Measurements from ENCODE around the gene SUN5. TPM values are rescaled to one million over a fixed set of nuclear protein-coding genes. Genes with fewer than 3 reads are reported as not detected.
"Not testable (repeated sequence)": the region's sequence is repeated elsewhere in the genome, so short reads cannot be mapped to it uniquely, and the experiment has no call there.

Gene SUN5
- total RNA-seq, 1 experiment from 2014 or later, result not detected

DNA sequence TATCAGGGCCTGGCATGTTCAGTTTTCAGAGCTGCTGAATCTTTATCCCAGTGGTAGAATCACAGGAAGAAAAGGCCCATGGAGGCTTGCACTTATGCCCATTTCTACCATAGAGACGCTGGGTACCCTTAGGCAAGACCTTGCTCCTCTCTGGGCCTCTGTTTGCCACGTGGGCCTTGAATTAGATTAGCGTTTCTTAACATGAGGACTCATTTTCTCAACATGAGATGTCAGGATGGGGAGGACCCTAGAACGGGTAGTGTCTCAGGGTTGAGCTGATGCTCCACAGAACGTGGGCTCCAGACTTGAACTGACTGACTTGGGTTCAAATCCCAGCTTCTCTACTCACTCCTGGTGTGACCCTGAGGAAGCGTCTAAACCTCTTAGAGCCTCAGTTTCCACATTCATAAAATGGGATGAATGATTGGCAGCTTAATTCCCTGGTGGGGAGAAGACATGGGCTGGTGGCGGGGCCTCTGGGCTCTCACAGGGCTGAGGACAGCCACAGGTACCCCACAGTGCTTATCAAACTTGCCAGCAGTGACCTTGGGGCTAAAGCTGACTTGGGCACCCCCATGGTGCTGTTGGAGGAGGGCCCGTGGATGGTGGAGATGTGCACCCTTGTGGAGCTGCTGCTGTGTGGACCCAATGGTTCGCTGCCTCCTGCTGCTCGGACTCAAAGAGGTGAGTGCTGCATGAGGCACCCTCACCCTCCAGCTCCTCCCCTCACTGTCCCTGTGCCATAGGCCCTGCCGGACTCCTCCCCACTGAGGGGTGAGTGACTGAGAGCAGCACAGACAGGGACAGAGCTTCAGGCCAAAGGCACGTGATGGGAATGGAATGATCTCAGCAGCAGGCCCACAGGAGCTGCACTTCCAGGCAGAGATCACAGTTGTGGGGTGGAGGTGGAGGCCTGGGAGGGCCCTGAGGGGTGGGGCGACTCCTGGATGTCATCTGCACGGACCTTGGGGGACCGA lies 28.2 kb downstream of the SUN5 start:
- Histone ChIP-seq H3K36me3 (ENCODE audit: control insufficient read depth, insufficient read depth, low read length) (no peaks in the 10 kb centered on the region), H3K27ac (ENCODE audit: low read length) (no peak overlapping the region), H3K27me3 (ENCODE audit: control insufficient read depth, insufficient read depth, low read length) (no peaks in the 10 kb centered on the region), H3K4me1 (ENCODE audit: control insufficient read depth, insufficient read depth, low read length) (peaks cover 6% of the 10 kb centered on the region; the same call in 1 of the 2 replicates), H3K4me3 (ENCODE audit: low read depth in 2 of 2, low read length in 2 of 2) (no peak overlapping the region), H3K9me3 (ENCODE audit: control insufficient read depth, insufficient read depth, low read depth, low read length) (no peaks in the 10 kb centered on the region)
- BruUV-seq (replicated peaks), result no TSS peak
- ChIA-PET CTCF (no interaction called here), POLR2A (no interaction called here)
- in situ Hi-C loops (cut with HindIII; ENCODE audit: low pct_unique_long_range_greater_than_20kb, low sequenced_read_pairs), result no loop called here
- ATAC-seq (no peak), DNase-seq (ENCODE audit: low read depth, low spot score) (no peak)
- no peak for TF ChIP-seq TCF7L2 (IDR thresholded peaks at IDR 0.05; ENCODE audit: low read depth, low read length)
- no peak for TF ChIP-seq POLR2AphosphoS5 (IDR thresholded peaks at IDR 0.05; ENCODE audit: low read depth, low read length)
- TF ChIP-seq, protein P1, sequence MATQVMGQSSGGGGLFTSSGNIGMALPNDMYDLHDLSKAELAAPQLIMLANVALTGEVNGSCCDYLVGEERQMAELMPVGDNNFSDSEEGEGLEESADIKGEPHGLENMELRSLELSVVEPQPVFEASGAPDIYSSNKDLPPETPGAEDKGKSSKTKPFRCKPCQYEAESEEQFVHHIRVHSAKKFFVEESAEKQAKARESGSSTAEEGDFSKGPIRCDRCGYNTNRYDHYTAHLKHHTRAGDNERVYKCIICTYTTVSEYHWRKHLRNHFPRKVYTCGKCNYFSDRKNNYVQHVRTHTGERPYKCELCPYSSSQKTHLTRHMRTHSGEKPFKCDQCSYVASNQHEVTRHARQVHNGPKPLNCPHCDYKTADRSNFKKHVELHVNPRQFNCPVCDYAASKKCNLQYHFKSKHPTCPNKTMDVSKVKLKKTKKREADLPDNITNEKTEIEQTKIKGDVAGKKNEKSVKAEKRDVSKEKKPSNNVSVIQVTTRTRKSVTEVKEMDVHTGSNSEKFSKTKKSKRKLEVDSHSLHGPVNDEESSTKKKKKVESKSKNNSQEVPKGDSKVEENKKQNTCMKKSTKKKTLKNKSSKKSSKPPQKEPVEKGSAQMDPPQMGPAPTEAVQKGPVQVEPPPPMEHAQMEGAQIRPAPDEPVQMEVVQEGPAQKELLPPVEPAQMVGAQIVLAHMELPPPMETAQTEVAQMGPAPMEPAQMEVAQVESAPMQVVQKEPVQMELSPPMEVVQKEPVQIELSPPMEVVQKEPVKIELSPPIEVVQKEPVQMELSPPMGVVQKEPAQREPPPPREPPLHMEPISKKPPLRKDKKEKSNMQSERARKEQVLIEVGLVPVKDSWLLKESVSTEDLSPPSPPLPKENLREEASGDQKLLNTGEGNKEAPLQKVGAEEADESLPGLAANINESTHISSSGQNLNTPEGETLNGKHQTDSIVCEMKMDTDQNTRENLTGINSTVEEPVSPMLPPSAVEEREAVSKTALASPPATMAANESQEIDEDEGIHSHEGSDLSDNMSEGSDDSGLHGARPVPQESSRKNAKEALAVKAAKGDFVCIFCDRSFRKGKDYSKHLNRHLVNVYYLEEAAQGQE (IDR thresholded peaks at IDR 0.05; ENCODE audit: insufficient read depth in 1 of 2, low read depth in 2 of 2, low read length in 1 of 2), result no peak
- TF ChIP-seq, protein P2, sequence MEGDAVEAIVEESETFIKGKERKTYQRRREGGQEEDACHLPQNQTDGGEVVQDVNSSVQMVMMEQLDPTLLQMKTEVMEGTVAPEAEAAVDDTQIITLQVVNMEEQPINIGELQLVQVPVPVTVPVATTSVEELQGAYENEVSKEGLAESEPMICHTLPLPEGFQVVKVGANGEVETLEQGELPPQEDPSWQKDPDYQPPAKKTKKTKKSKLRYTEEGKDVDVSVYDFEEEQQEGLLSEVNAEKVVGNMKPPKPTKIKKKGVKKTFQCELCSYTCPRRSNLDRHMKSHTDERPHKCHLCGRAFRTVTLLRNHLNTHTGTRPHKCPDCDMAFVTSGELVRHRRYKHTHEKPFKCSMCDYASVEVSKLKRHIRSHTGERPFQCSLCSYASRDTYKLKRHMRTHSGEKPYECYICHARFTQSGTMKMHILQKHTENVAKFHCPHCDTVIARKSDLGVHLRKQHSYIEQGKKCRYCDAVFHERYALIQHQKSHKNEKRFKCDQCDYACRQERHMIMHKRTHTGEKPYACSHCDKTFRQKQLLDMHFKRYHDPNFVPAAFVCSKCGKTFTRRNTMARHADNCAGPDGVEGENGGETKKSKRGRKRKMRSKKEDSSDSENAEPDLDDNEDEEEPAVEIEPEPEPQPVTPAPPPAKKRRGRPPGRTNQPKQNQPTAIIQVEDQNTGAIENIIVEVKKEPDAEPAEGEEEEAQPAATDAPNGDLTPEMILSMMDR (IDR thresholded peaks at IDR 0.05), result no peak
- no peak for TF ChIP-seq SIN3A (IDR thresholded peaks at IDR 0.05; ENCODE audit: borderline replicate concordance, insufficient read depth, low read depth, low read length)
- intact Hi-C loops (cut with micrococcal nuclease; ENCODE audit: unreplicated experiment), result no loop called here

DNA sequence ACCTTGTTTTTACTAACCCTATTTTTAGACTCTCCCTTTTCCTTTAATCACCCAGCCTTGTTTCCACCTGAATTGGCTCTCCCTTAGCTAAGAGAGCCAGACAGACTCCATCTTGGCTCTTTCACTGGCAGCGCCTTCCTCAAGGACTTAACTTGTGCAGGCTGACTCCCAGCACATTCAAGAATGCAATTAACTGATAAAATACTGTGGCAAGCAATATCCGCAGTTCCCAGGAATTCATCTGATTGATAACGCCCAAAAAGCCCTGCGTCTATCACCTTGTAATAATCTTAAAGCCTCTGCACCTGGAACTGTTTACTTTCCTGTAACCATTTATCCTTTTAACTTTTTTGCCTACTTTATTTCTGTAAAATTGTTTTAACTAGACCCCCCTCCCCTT lies 29.1 kb downstream of the SUN5 start:
- BruUV-seq (replicated peaks); H3K9me3 ChIP-seq (ENCODE audit: control insufficient read depth, insufficient read depth, low read depth, low read length); CTCF ChIA-PET; in situ Hi-C loops (cut with HindIII; ENCODE audit: low pct_unique_long_range_greater_than_20kb, low sequenced_read_pairs); ATAC-seq; H3K4me3 ChIP-seq (ENCODE audit: low read depth in 2 of 2, low read length in 2 of 2); H3K27ac ChIP-seq (ENCODE audit: low read length); H3K36me3 ChIP-seq (ENCODE audit: control insufficient read depth, insufficient read depth, low read length); H3K4me1 ChIP-seq (ENCODE audit: control insufficient read depth, insufficient read depth, low read length); intact Hi-C loops (cut with micrococcal nuclease; ENCODE audit: unreplicated experiment); H3K27me3 ChIP-seq (ENCODE audit: control insufficient read depth, insufficient read depth, low read length); DNase-seq (ENCODE audit: low read depth, low spot score); POLR2A ChIA-PET: not testable (repeated sequence)

DNA sequence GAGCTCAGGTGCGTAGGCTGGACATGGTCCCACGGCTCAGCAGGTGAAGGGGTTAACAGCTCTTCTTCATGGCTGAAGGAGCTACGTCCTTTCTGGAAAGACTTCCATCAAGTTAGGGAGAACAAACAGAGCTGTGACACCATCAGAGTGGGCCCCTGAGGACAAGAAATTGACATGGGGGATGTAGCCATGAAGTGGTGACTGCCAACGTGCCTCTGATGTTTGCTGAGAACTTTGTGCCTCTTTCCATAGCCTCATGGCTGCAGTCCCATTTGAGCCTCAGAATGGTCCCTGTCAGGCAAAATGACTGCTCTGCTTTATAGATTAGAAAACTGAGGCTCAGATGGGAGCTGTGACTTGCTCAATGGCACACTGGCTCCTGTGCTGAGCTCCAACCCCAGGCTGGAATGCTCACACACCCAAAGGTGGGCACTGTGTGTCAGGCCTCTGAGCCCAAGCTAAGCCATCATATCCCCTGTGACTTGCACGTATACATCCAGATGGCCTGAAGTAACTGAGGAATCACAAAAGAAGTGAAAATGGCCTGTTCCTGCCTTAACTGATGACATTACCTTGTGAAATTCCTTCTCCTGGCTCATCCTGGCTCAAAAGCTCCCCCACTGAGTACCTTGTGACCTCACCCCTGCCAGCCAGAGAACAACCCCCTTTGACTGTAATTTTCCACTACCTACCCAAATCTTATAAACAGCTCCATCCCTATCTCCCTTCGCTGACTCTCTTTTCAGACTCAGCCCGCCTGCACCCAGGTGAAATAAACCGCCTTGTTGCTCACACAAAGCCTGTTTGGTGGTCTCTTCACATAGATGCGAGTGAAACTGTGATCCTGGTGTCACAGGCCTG lies 29.8 kb downstream of the SUN5 start:
- H3K27ac ChIP-seq (ENCODE audit: low read length); H3K27me3 ChIP-seq (ENCODE audit: control insufficient read depth, insufficient read depth, low read length); BruUV-seq (replicated peaks); CTCF ChIA-PET; H3K36me3 ChIP-seq (ENCODE audit: control insufficient read depth, insufficient read depth, low read length); H3K9me3 ChIP-seq (ENCODE audit: control insufficient read depth, insufficient read depth, low read depth, low read length); intact Hi-C loops (cut with micrococcal nuclease; ENCODE audit: unreplicated experiment); in situ Hi-C loops (cut with HindIII; ENCODE audit: low pct_unique_long_range_greater_than_20kb, low sequenced_read_pairs); POLR2A ChIA-PET; H3K4me1 ChIP-seq (ENCODE audit: control insufficient read depth, insufficient read depth, low read length); ATAC-seq; H3K4me3 ChIP-seq (ENCODE audit: low read depth in 2 of 2, low read length in 2 of 2); DNase-seq (ENCODE audit: low read depth, low spot score): not testable (repeated sequence)

Measured in Panc1 (cell line).